Ishikawa (cell line): ENCODE measurements around the gene RNASE8.

Experiments
- CEBPB ChIP-seq: IDR thresholded peaks from 2 replicates; pipeline ENCODE4 v1.6.1; 2012
- CREB1 ChIP-seq: IDR thresholded peaks from 2 replicates; pipeline ENCODE4 v1.6.1; 2012; ENCODE audit warnings: low read depth
- EGR1 ChIP-seq: IDR thresholded peaks from 2 replicates; pipeline ENCODE4 v1.6.1; 2012
- EP300 ChIP-seq: IDR thresholded peaks from 2 replicates; pipeline ENCODE4 v1.6.1; 2012; ENCODE audit warnings: borderline replicate concordance
- FOXM1 ChIP-seq: IDR thresholded peaks from 2 replicates; pipeline ENCODE4 v1.6.1; 2012; ENCODE audit warnings: low read depth, borderline replicate concordance
- MAX ChIP-seq: IDR thresholded peaks from 2 replicates; pipeline ENCODE4 v1.6.1; 2012
- NFIC ChIP-seq: IDR thresholded peaks from 2 replicates; pipeline ENCODE4 v1.6.1; 2012
- RAD21 ChIP-seq: IDR thresholded peaks from 2 replicates; pipeline ENCODE4 v1.6.1; 2012; ENCODE audit warnings: low read depth
- REST ChIP-seq: IDR thresholded peaks from 2 replicates; pipeline ENCODE4 v1.6.1; 2012; ENCODE audit warnings: low read depth, mild to moderate bottlenecking
- TAF1 ChIP-seq: IDR thresholded peaks from 2 replicates; pipeline ENCODE4 v1.6.1; 2012; ENCODE audit warnings: low read depth, mild to moderate bottlenecking
- TCF12 ChIP-seq: IDR thresholded peaks from 2 replicates; pipeline ENCODE4 v1.6.1; 2012; ENCODE audit warnings: low read depth
- TEAD4 ChIP-seq: IDR thresholded peaks from 2 replicates; pipeline ENCODE4 v1.6.1; 2012
- USF1 ChIP-seq: IDR thresholded peaks from 2 replicates; pipeline ENCODE4 v1.6.1; 2012
- YY1 ChIP-seq: IDR thresholded peaks from 2 replicates; pipeline ENCODE4 v1.6.1; 2012; ENCODE audit warnings: low read depth
- ZBTB7A ChIP-seq: IDR thresholded peaks from 2 replicates; pipeline ENCODE4 v1.6.1; 2012; ENCODE audit warnings: low read depth

Gene RNASE8

GRCh38 chr14:21057803-21058675 is at the start of gene RNASE8:
TSS of gene RNASE8 (plus strand) at chr14:21057822. CDS start at chr14:21057893, 71 bp downstream.
- TF ChIP-seq EGR1 (no peak), USF1 (no peak), TCF12 (no peak), RAD21 (no peak), NFIC (no peak), EP300 (no peak), YY1 (no peak), REST (no peak), TAF1 (no peak), CREB1 (no peak), FOXM1 (no peak), MAX (no peak), TEAD4 (no peak), ZBTB7A (no peak), CEBPB (no peak)

GRCh38 chr14:21011136-21011535 is 46.5 kb upstream of the RNASE8 start:
- TF ChIP-seq EP300: no peak
- TF ChIP-seq EGR1: no peak
- no peak for TF ChIP-seq TEAD4

GRCh38 chr14:21014761-21015190 is 42.8 kb upstream of the RNASE8 start:
- TF ChIP-seq NFIC: no peak
- no peak for TF ChIP-seq ZBTB7A
- peak; percentile 98 for TF ChIP-seq RAD21
- no peak for TF ChIP-seq REST
- TF ChIP-seq TEAD4: peak; percentile 60

GRCh38 chr14:21015312-21015711 is 42.3 kb upstream of the RNASE8 start:
- TF ChIP-seq USF1 (no peak), TAF1 (no peak), FOXM1 (no peak), ZBTB7A (no peak), CREB1 (no peak), MAX (no peak), TEAD4 (no peak), CEBPB (no peak), REST (no peak), YY1 (no peak)
